Colonic mucosa (tissue), 4 donors: Measurements from ENCODE around the gene TGM6. TPM values are rescaled to one million over a fixed set of nuclear protein-coding genes. Genes with fewer than 3 reads are reported as not detected.

ENCODE experiments used
- DNase-seq: peaks from one replicate; pipeline ENCODE4 v3.0.0-alpha.2; 2020
- H3K27ac ChIP-seq: fragments of 200-600 bp; one replicate; pipeline ENCODE4 v1.8.0; 2021
- H3K27me3 ChIP-seq: fragments of 200-600 bp; one replicate; pipeline ENCODE4 v1.8.0; 2021
- H3K36me3 ChIP-seq: fragments of 200-600 bp; one replicate; pipeline ENCODE4 v1.8.0; 2021
- H3K4me1 ChIP-seq: fragments of 200-600 bp; one replicate; pipeline ENCODE4 v1.8.0; 2021; ENCODE audit warnings: mild to moderate bottlenecking
- H3K4me3 ChIP-seq: fragments of 200-600 bp; one replicate; pipeline ENCODE4 v1.8.0; 2021
- H3K9ac ChIP-seq, 2 donors: one replicate each; pipeline ENCODE4 v1.7.0; 2013; ENCODE audit warnings: control low read depth in 2 of 2, low read depth in 2 of 2, low read length in 2 of 2
- H3K9me3 ChIP-seq: fragments of 200-600 bp; one replicate; pipeline ENCODE4 v1.8.0; 2021
- intact Hi-C: fragments of 100-400 bp; cut with DNase I; formaldehyde crosslinking; loops from one replicate; pipeline ENCODE4 v1.14.1; 2022
- total RNA-seq, 2 donors: library from RNA; stranded (reverse); fragmentation: NEBNext Ultra II Directional in 1 of 2; extraction: Animal tissue kit (Norgen Biotek cat#: 25700) in 1 of 2; gene quantifications; one replicate each; pipeline ENCODE4 v1.2.1, GENCODE V29; 2021
- TF ChIP-seq, protein P1 (sequence below): fragments of 200-600 bp; IDR thresholded peaks from one replicate; pipeline ENCODE4 v1.8.0; 2022; ENCODE audit warnings: antibody characterized with exemption, mild to moderate bottlenecking
- donor health status: healthy.
- donor health status: DM: no; HTN: no; CAD: no.
- donor health status: DM: no; HTN: no; CAD: no.

Gene TGM6
- total RNA-seq, 2 donors from 2014 or later, result not detected

GRCh38 chr20:2451939-2452732 is 71.4 kb downstream of the TGM6 start:
- TF ChIP-seq, protein P1, sequence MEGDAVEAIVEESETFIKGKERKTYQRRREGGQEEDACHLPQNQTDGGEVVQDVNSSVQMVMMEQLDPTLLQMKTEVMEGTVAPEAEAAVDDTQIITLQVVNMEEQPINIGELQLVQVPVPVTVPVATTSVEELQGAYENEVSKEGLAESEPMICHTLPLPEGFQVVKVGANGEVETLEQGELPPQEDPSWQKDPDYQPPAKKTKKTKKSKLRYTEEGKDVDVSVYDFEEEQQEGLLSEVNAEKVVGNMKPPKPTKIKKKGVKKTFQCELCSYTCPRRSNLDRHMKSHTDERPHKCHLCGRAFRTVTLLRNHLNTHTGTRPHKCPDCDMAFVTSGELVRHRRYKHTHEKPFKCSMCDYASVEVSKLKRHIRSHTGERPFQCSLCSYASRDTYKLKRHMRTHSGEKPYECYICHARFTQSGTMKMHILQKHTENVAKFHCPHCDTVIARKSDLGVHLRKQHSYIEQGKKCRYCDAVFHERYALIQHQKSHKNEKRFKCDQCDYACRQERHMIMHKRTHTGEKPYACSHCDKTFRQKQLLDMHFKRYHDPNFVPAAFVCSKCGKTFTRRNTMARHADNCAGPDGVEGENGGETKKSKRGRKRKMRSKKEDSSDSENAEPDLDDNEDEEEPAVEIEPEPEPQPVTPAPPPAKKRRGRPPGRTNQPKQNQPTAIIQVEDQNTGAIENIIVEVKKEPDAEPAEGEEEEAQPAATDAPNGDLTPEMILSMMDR, result peak; percentile 86
- Histone ChIP-seq H3K4me1 (no peaks in the 10 kb centered on the region), H3K36me3 (no peaks in the 10 kb centered on the region), H3K9ac (no peak overlapping the region), H3K27ac (no peak overlapping the region), H3K9me3 (no peaks in the 10 kb centered on the region), H3K4me3 (no peak overlapping the region), H3K27me3 (no peaks in the 10 kb centered on the region)
- peak; percentile 81 for DNase-seq
- intact Hi-C loops, result loop anchor here (5.0 kb wide), 1 partner anchor 245 kb away; no protein-coding TSS in a partner anchor

GRCh38 chr20:2453792-2454191 is 73.1 kb downstream of the TGM6 start:
- H3K4me1 ChIP-seq, result no peaks in the 10 kb centered on the region
- no peak overlapping the region for H3K27ac ChIP-seq
- intact Hi-C loops, result loop anchor here (5.0 kb wide), 1 partner anchor 246 kb away; no protein-coding TSS in a partner anchor
- no peak for DNase-seq
- H3K27me3 ChIP-seq, result no peaks in the 10 kb centered on the region
- TF ChIP-seq, protein P1, result no peak
- H3K9me3 ChIP-seq, result no peaks in the 10 kb centered on the region
- H3K9ac ChIP-seq, result no peak overlapping the region
- no peaks in the 10 kb centered on the region for H3K36me3 ChIP-seq
- no peak overlapping the region for H3K4me3 ChIP-seq

DNA sequence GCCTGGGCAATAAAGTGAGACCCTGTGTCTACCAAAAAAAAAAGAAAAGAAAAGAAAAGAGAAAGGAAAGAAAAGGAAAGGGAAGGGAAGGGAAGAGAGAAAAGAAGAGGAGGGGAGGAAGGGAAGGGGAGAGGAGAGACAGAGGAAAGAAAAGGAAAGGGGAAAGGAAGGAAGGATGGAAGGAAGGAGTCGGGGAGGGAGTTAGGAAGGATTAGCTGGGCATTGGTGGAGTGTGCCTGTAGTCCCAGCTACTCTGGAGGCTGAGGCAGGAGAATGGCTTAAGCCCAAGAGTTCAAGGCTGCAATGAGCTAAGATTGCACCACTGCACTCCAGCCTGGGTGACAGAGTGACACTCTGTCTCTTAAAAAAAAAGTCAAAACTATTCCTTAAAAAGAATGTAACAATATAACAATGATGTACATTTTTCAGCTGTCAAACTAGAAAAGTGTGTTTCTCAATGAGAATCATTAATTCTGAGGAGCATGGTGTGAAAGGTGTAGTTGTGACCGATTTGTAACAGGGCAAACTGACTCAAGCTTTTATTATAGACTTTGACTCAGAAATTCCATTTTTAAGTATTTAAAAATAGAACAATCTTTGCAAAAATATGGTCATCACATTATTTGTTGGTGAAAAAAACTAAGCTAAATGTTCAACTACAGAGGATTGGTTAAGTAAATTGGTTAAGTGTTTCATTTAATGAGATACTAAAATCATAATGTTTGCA is 75.2 kb downstream of the TGM6 start:
- Histone ChIP-seq H3K4me1 (no peaks in the 10 kb centered on the region), H3K9ac (no peak overlapping the region), H3K36me3 (no peaks in the 10 kb centered on the region), H3K27me3 (no peaks in the 10 kb centered on the region), H3K9me3 (no peaks in the 10 kb centered on the region), H3K27ac (no peak overlapping the region), H3K4me3 (no peak overlapping the region)
- DNase-seq, result no peak
- intact Hi-C loops, result no loop called here
- TF ChIP-seq, protein P1, result no peak

- Histone ChIP-seq H3K4me1 (no peaks in the 10 kb centered on the region), H3K27me3 (no peaks in the 10 kb centered on the region), H3K36me3 (peaks cover 18% of the 10 kb centered on the region), H3K27ac (no peak overlapping the region), H3K9me3 (no peaks in the 10 kb centered on the region), H3K4me3 (no peak overlapping the region), H3K9ac (no peak overlapping the region)
- intact Hi-C loops, result no loop called here
- TF ChIP-seq, protein P1, result no peak
- no peak for DNase-seq
Observed at GRCh38 chr20:2458919-2459499, 78.3 kb downstream of the TGM6 start.

DNA sequence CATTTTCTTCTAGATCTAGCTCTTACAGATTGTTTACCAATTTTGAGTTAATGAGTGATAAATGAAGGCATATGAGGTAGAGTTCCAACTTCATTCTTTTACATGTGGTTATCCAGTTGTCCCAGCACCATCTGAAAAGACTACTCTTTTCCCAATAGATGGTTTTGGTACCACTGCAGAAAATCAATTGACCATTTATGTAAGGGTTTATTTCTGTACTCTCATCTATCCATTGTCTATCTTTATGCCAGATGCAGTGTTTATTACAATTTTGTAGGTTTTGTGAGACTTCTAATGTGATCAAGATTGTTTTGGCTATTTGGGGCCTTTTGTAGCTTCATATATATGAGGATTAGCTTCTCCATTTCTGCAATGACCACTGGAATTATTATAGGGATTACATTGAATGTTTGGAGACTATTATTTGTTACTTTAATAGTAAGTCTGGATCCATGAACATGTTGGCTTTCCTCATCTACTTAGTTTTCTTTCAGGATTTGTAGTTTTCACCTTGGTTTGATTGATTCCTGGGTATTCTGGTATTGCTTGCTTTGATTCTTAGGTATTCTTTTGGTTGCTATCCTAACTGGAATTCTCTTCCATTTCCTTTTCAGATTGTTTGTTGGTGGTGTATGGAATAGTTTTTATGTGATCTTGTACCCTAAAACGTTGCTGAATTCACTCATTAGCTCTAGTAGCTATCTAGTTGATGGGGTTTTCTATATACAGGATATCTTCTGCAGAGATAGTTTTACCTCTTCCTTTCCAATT is 79.5 kb downstream of the TGM6 start:
- no peaks in the 10 kb centered on the region for H3K9me3 ChIP-seq
- no peak overlapping the region for H3K4me3 ChIP-seq
- H3K9ac ChIP-seq, result no peak overlapping the region
- no peak overlapping the region for H3K27ac ChIP-seq
- peaks cover 18% of the 10 kb centered on the region for H3K36me3 ChIP-seq
- TF ChIP-seq, protein P1, result no peak
- no peaks in the 10 kb centered on the region for H3K4me1 ChIP-seq
- no peaks in the 10 kb centered on the region for H3K27me3 ChIP-seq
- no peak for DNase-seq
- intact Hi-C loops, result no loop called here
